GM20000 (cell line): ENCODE measurements around the gene CEACAM19.
"Not testable (repeated sequence)": the region's sequence is repeated elsewhere in the genome, so short reads cannot be mapped to it uniquely, and the experiment has no call there.

Experiments
- DNase-seq: peaks from one replicate; pipeline ENCODE4 v3.0.0; 2012; ENCODE audit warnings: low spot score
- TF ChIP-seq, protein P1 (sequence below): IDR thresholded peaks from 2 replicates; pipeline ENCODE4 v1.5.1; 2012; ENCODE audit warnings: mild to moderate bottlenecking, control low read depth; ENCODE audit errors: extremely low read depth, missing control alignments

CEACAM19 gene

GRCh38 chr19:44683434-44684210 lies 12.3 kb downstream of the CEACAM19 start:
- no peak for DNase-seq
- TF ChIP-seq, protein P1, sequence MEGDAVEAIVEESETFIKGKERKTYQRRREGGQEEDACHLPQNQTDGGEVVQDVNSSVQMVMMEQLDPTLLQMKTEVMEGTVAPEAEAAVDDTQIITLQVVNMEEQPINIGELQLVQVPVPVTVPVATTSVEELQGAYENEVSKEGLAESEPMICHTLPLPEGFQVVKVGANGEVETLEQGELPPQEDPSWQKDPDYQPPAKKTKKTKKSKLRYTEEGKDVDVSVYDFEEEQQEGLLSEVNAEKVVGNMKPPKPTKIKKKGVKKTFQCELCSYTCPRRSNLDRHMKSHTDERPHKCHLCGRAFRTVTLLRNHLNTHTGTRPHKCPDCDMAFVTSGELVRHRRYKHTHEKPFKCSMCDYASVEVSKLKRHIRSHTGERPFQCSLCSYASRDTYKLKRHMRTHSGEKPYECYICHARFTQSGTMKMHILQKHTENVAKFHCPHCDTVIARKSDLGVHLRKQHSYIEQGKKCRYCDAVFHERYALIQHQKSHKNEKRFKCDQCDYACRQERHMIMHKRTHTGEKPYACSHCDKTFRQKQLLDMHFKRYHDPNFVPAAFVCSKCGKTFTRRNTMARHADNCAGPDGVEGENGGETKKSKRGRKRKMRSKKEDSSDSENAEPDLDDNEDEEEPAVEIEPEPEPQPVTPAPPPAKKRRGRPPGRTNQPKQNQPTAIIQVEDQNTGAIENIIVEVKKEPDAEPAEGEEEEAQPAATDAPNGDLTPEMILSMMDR: no peak

DNA sequence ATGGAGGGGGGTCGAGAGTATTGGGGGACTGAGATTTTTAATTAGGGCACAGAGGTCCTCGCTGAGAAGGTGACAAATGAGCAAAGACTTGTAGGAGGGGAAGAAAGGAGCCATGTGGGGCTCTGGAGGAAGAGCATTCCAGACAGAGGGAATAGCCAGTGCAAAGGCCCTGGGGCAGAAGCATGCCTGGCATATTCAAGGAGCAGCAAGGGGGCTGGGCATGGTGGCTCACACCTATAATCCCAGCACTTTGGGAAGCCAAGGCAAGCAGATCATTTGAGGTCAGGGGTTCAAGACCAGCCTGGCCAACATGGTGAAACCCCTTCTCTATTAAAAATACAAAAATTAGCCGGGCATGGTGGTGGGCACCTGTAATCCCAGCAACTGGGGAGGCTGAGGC lies 13.1 kb downstream of the CEACAM19 start:
- DNase-seq: not testable (repeated sequence)

GRCh38 chr19:44684892-44685863 lies 13.9 kb downstream of the CEACAM19 start:
- TF ChIP-seq, protein P1: no peak
- no peak for DNase-seq

GRCh38 chr19:44685877-44686276 lies 14.6 kb downstream of the CEACAM19 start:
- no peak for DNase-seq
- TF ChIP-seq, protein P1: no peak

DNA sequence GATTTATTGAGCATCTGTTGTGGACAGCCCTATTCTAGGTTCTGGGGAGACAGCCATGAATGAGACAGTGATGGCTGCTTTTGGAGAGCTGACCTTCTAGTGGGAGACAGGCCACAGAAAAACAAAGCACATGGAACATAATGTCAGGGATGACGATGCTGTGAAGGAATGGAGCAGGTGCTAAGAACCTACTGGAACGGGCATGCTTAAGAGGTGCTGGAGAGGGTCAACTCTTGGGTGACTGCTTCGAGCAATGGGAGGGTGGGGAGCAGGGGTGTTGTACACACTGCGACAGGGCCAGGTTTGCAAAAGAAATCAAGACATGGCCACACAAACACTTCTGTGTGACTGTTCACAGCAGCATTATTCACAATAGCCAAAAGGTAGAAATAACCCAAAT lies 15.6 kb downstream of the CEACAM19 start:
- TF ChIP-seq, protein P1: no peak

GRCh38 chr19:44687888-44688287 lies 16.6 kb downstream of the CEACAM19 start:
- no peak for DNase-seq
- TF ChIP-seq, protein P1: no peak

More for the DNA sequence above, 15.6 kb downstream of the CEACAM19 start:
- no peak for DNase-seq

- TF ChIP-seq, protein P1: peak; percentile 94
- peak; percentile 71 for DNase-seq
These were observed 18.2 kb downstream of the CEACAM19 start for GRCh38 chr19:44689290-44690130.
